8988T (cell line): ENCODE data around the gene TMTC4.
"Not testable (repeated sequence)": the region's sequence is repeated elsewhere in the genome, so short reads cannot be mapped to it uniquely, and the experiment has no call there.

Experiments
- DNase-seq: peaks from one replicate; pipeline ENCODE4 v3.0.0; 2011

The TMTC4 gene

GRCh38 chr13:100619940-100620339, 54.7 kb downstream of the TMTC4 start:
- DNase-seq = no peak

- not testable (repeated sequence) for DNase-seq
Measured at GRCh38 chr13:100618897-100619296, 55.7 kb downstream of the TMTC4 start.

GRCh38 chr13:100613031-100613430, 61.6 kb downstream of the TMTC4 start:
- no peak for DNase-seq

GRCh38 chr13:100611678-100612492, 62.7 kb downstream of the TMTC4 start:
- no peak for DNase-seq

GRCh38 chr13:100610391-100611347, 63.9 kb downstream of the TMTC4 start:
- DNase-seq = no peak

- DNase-seq = no peak
Measured at GRCh38 chr13:100608906-100609305, 65.7 kb downstream of the TMTC4 start.

GRCh38 chr13:100608489-100608888, 66.1 kb downstream of the TMTC4 start:
- no peak for DNase-seq

- no peak for DNase-seq
Measured at GRCh38 chr13:100604918-100605710, 69.5 kb downstream of the TMTC4 start.

GRCh38 chr13:100602493-100603111, 72.0 kb downstream of the TMTC4 start:
- no peak for DNase-seq

- DNase-seq = no peak
Measured at GRCh38 chr13:100601716-100602115, 72.9 kb downstream of the TMTC4 start.

- DNase-seq = no peak
Measured at GRCh38 chr13:100600915-100601314, 73.7 kb downstream of the TMTC4 start.

GRCh38 chr13:100600461-100600860, 74.1 kb downstream of the TMTC4 start:
- no peak for DNase-seq

- no peak for DNase-seq
Measured at GRCh38 chr13:100597253-100597652, 77.3 kb downstream of the TMTC4 start.

- no peak for DNase-seq
Measured at GRCh38 chr13:100596516-100596915, 78.1 kb downstream of the TMTC4 start.

GRCh38 chr13:100594731-100595130, 79.9 kb downstream of the TMTC4 start:
- DNase-seq = no peak

GRCh38 chr13:100594255-100594654, 80.3 kb downstream of the TMTC4 start:
- no peak for DNase-seq

GRCh38 chr13:100589178-100589725, 85.3 kb downstream of the TMTC4 start:
- no peak for DNase-seq

- peak; percentile 90 for DNase-seq
Measured at GRCh38 chr13:100588331-100589177, 86.0 kb downstream of the TMTC4 start, which contains the start of gene GGACT. Gene GGACT, minus strand, starts transcription at chr13:100588789. Its CDS starts 56,198 bp downstream, at chr13:100532591.

GRCh38 chr13:100584896-100585295, 89.7 kb downstream of the TMTC4 start:
- no peak for DNase-seq

GRCh38 chr13:100581504-100581903, 93.1 kb downstream of the TMTC4 start:
- no peak for DNase-seq

- no peak for DNase-seq
Measured at GRCh38 chr13:100581030-100581429, 93.6 kb downstream of the TMTC4 start.
